DMS153 treated with DMSO at 0.1 percent for 48 hours (cell line): ENCODE data around the gene PRPSAP2.
"Not testable (repeated sequence)": the region's sequence is repeated elsewhere in the genome, so short reads cannot be mapped to it uniquely, and the experiment has no call there.

ENCODE experiments used
- DNase-seq: peaks from one replicate; lab custom pipeline; 2025; ENCODE audit not compliant: unreplicated experiment; lab: John Stamatoyannopoulos, UW

PRPSAP2 gene

DNA sequence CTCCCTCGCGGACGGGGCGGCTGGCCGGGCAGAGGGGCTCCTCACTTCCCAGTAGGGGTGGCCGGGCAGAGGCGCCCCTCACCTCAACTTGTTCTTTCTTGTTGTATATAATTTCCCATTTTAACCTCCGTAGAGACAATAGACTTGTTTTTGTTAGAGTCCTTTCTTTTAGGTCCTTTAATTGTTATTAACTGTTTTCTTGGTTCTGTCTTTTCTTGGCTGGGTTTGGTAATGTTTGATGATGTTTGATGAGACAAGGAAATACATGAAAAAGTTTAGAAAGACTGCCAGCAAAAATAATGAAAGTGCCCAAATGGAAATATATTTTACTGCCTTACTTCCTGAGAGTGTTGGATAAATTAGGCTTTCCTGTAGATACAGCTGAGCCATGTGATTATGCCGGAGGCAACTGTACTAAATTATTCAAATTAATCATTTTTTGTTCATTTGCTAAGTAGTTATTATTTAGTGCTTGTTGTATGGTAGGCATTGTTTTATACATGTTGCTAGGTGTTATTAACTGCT is 30.9 kb downstream of the PRPSAP2 start:
- DNase-seq = no peak

DNA sequence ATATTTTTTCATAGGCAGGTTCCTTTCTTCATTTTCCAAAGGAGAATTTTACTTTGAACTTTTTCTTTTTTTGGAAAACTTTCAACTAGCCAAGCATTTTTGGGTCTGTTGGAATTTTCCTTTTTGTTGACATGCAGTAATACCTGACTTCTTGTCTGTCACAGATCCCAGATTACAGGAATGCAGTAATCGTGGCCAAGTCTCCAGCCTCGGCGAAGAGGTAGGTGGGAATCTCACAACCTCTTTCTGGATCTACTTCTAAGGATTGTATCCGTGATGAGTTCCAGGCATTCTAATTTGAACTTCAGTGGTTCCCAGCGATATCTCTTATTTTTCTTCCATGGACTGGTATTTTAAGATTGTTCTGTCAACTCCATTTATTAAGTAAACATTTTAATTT is 31.7 kb downstream of the PRPSAP2 start:
- no peak for DNase-seq

DNA sequence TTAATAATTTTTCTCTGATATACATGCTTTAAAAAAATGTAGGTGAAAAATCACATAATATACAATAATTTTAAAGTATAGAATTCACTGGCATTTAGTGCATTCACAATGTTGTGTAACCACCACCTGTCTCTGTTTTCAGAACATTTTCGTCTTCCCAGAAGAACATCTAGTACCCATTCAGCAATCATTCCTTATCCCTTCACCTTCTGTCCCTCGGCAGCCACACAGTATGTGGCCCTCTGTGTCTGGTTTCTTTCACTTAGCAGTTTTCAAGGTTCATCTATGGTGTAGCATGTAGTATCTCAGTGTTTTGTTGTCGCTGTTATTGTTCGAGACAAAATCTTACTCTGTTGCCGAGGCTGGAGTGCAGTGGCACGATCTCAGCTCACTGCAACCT is 33.6 kb downstream of the PRPSAP2 start:
- no peak for DNase-seq

DNA sequence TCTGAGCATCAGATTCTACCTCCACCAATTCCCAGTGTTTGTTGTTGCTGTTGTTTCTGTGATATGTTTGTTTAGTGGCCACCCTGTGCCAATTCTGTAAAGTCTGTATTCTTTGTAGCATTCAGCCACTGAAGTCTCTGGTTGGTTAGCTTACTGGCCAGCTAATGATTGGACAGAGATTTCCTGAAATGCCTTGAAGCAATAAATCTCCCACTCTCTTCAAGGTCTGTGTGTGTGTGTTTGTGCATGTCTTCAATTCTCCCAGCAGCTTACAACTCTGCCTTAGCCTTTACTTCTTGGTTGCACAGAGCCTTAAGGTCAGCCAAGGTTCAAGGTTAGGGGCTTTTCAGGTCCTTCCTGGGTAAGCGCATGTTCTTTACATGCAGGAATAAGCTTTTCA is 38.2 kb downstream of the PRPSAP2 start:
- DNase-seq = no peak

DNA sequence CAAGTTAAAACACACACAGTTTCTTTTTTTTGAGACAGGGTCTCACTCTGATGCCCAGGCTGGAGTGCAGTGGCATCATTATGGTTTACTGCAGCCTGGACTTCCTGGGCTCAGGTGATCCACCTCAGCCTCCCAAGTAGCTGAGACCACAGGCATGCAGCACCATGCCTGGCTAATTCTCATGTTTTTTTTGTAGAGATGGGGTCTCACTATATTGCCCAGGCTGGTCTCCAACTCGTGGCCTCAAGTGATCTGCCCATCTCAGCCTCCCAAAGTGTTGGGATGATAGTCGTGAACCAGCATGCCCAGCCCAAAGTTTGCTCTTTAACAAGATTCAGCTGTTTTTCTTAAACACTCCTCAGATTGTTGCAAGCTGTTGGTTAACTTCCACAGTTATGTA is 39.0 kb downstream of the PRPSAP2 start:
- no peak for DNase-seq

DNA sequence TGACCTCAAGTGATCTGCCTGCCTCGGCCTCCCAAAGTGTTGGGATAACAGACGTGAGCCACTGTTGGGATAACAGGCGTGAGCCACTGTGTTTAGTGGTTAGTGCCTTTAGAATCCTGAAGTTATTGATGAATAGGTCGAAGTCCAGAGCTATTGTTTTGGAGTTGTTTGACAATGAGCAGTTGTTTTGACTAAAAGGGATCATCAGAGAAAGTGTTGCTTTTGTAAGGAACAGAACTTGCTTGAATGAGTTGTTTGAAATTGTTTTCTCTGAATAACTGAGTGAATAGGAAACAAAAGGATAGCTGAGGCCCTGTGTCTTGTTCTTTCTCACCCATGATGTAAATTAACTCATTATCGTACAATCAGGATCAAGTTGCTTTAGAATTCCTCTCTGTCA is 46.6 kb downstream of the PRPSAP2 start:
- DNase-seq = no peak

DNA sequence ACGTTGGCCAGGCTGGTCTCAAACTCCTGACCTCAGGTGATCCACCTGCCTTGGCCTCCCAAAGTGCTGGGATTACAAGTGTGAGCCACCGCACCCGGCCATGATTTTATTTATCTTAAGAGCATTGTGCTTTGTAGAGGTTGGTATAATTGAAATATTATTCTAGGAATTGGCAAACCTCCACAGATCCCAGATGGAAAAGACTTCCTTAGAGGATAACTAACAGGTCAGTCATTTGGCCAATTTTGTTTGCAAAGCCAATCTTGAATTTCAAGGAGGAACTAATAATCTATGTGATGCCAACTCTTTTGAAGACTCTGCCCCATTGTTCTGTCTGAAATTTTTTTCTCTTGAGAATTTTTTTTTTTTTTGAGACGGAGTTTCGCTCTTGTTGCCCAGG is 47.3 kb downstream of the PRPSAP2 start:
- DNase-seq = no peak

DNA sequence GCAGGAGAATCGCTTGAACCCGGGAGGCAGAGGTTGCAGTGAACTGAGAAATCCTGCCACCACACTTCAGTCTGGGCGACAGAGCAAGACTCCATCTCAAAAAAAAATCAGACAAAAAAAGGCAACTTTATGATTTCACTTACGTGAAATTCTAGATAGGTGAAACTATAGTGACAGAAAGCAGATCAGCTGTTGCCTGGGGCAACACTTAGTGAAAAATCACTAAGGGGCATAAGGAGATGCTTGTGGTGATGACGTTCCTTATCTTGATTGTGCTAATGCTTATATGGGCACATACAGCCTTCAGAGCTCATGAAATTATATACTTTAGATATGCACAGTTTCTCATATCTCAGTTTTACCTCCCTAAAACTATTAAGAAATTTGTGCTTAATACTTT is 52.4 kb downstream of the PRPSAP2 start:
- no peak for DNase-seq

DNA sequence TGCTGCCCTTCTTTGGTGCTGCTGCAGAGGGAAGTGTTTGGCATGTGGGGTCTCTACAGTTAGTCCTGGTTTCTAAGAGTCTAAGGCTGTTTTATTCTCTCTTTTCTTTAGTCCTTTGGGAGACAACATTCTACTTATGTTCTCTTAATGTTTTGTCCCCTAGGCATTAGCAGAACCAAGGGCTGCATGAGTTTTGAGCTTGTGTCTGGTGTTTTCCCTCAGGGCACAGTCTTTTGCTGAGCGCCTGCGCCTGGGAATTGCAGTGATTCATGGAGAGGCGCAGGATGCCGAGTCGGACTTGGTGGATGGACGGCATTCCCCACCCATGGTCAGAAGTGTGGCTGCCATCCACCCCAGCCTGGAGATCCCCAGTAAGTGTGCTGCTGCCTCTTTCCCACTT is 53.0 kb downstream of the PRPSAP2 start:
- DNase-seq = no peak

DNA sequence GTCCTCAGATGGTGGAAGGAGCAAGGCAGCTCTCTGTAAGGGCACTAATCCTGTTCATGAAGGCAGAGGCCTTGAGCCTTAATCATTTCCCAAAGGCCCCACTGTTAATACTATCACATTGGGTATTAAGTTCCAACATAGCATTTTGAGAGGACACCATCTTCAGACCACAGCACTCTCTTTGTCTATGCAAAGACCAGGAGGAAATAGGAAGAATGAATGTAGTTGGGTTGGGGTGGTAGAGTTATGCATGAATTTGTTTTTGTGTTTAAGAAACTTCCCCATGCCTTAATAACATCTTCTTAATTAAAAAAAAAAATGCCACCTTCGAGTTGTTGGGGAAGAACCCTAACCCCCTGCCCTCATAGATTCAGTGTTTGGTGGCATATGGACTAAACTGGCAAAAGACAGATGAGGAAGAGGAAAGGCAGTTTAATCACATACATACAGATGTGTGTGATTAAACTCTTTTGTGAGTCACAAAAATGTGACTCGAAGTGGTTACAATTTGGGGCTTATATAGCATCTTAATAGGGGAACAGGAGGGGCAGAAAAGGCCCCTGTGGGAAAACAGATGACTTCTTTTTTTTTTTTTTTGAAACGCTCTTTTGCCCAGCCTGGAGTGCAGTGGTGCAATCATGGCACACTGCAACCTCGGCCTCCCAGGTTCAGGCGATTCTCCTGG is 59.0 kb downstream of the PRPSAP2 start:
- no peak for DNase-seq

DNA sequence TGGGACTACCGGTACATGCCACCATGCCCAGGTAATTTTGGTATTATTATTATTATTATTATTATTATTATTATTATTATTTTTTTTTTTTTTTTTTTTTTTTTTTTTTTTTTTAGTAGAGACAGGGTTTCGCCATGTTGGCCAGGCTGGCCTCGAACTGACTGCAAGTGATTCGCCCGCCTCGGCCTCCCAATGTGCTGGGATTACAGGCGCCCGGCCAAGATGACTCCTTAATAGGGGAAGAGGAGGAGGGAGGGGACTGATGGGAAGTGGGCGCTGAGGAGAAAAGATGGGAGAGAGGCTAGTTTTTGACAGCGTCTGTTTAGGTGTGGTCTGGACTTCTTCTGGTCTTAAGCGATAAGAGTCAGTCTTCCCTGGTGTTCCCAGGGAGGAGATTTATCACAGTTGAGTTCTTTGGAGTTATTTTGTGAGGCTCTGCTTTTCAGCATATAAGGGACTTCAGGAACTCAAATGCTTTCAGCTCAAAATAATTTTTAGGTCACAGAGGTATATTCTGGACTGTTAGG is 59.6 kb downstream of the PRPSAP2 start:
- no peak for DNase-seq

DNA sequence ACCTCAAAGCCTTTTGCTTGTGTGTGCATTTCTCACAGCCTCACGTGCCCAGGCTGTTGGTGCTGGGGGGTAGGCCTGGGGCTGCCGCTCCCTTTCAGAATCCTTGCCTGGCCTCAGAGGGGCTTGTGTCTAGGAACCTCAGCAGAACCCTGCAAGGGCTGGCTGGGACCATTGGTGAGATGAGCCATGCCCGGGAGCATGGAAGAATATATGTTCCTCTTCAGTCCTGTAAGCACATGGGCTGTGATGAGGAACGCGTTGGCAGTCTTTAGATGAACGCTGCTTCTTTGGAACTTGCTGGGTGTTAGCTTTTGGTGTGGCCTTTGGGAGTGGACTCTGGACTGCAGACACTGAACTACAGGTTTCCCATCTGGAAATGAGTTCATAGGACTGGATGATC is 62.0 kb downstream of the PRPSAP2 start:
- DNase-seq = no peak

DNA sequence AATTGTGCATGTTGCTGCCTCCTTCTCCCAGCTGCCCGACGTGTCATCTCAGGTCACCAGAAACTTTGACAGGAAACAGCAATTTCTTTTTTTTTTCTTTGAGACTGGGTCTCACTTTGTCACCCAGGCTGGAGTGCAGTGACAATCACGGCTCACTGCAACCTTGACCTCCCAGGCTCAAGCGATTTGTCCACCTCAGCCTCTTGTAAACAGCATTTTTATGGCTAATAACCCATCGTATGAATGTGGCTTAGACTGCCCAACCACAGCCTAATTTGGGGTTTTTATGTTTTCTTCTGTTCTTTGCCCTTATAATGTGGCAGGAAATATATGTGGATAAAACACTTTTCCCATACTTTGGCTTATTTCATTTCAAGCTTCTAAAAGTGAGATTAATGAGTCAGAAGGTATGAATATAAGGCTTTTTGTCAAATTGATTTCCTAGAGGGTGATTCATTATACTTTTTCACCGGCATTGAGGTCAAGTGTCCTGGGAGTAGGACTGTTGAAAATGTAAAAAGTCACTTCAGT is 63.0 kb downstream of the PRPSAP2 start:
- DNase-seq = no peak

DNA sequence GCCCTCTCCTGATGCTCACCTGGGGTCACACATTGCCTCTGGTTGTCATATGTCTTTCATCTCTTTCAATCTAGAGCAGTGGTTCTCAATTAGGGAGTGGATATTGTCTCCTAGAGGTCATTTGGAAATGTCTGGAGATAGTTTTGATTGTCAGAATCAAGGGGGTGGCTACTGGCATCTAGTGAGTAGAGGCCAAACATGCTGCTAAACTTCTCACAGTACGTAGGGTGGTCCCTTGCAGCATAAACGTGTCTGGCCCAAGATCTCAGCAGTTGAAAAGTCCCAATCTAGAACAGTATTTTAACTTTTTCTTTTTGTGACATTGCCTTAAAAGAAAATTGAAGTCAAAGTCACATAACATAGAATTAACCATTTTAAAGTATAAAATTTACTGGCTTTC is 63.6 kb downstream of the PRPSAP2 start:
- DNase-seq = no peak

DNA sequence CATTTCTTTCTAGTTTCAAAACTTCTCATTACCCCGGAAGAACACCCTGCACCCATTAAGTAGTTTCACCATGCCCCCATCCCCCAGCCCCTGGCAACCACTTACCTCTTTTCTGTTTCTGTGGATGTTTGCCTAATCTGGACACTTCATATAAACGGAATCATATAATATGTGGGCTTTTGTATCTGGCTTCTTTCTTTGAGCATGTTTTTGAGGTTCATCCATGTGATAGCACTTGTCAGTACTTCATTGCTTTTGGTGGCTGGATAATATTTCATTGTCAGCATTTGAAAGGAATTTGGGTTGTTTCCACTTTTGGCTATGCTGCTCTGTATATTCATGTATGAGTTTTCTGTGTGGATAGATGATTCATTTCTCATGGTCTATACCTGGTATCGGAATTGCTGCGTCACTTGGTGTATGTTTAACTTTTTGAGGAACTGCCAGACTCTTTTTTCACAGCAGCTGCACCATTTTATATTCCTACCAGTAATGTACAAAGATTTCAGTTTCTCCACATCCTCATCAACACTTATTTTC is 64.1 kb downstream of the PRPSAP2 start:
- no peak for DNase-seq

DNA sequence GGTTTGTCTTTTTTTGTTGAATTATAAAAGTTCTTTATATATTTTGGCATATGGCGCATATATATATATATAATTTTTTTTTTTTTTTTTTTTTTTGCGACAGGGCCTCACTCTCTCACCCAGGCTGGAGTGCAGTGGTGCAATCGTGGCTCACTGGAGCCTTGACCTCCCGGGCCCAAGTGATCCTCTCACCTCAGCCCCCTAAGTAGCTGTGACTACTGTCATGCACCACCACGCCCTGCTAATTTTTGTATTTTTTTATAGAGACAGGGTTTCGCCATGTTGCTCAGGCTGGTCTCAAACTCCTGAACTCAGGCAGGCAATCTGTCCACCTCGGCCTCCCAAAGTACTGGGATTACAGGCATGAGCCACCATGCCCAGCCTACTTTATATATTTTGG is 64.7 kb downstream of the PRPSAP2 start:
- not testable (repeated sequence) for DNase-seq

DNA sequence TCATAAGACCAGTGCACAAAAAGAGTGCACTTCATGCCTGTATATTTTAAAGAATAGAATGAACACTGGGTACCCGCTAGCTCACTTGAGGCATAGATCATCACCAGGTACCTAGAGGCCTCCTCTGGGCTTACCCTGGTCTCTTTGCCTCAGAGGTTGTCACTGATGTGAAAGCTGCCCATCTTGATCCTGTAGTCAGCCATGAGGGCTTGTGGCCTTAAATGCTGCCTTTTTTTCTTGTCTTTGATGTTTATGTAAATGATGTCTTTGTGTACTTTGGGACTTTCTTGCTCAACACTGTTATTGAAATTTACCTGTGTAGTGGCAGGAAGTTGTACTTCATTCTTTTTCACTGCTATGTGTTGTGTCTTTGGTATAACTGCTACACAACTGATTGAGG is 67.3 kb downstream of the PRPSAP2 start:
- DNase-seq = no peak

DNA sequence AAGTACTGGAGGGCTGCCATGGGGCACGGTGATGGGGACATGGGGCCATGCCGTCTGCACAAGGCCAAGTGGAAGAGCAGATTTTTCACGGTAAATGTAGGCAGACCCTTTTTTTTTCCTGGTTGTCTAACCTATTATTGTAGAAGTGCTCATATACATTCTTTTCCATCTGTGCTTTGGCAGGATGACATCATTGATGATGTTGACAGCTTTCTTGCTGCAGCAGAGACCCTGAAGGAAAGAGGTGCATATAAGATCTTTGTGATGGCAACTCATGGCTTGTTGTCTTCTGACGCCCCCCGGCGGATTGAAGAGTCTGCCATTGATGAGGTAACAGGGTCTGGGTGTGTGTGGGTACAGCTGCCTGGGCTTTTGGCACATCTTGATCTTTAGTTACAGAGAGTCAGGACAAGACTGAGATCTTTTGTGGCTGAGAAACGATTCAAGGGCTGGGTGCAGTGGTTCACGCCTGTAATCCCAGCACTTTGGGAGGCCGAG is 70.7 kb downstream of the PRPSAP2 start:
- no peak for DNase-seq

DNA sequence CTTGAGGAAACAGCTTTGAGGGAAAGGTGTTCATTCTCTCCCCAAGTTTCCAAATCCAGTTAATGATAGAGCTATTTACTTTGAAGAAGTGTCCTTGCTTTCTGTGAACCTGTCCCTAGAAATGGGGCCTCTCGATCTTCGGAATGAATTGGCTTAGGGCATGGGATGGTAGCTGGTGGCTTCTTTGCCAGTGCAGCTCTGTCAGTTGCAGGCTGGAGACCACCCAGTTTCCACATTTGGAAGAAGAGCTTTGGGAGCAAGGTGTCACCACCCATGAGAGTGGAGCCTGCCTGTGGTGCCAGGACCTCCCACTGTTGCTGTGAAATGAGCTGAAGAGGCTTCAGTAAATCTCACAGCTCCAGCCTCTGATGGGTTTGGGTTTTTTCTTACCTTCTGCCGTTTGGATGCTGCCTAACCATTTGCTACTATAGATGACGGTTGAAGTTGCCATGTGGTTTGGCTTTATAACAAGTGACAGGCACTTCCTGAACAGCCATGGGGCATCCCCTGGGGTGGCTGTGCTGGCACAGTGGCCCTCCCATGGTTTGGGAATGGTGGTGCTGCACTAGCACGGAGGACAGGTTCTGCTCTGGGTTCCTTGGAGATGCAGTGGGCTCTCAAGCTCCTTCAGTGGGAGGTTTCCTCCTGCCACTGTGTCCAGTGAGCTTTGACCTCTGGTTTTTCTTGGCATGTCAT is 74.6 kb downstream of the PRPSAP2 start:
- no peak for DNase-seq

DNA sequence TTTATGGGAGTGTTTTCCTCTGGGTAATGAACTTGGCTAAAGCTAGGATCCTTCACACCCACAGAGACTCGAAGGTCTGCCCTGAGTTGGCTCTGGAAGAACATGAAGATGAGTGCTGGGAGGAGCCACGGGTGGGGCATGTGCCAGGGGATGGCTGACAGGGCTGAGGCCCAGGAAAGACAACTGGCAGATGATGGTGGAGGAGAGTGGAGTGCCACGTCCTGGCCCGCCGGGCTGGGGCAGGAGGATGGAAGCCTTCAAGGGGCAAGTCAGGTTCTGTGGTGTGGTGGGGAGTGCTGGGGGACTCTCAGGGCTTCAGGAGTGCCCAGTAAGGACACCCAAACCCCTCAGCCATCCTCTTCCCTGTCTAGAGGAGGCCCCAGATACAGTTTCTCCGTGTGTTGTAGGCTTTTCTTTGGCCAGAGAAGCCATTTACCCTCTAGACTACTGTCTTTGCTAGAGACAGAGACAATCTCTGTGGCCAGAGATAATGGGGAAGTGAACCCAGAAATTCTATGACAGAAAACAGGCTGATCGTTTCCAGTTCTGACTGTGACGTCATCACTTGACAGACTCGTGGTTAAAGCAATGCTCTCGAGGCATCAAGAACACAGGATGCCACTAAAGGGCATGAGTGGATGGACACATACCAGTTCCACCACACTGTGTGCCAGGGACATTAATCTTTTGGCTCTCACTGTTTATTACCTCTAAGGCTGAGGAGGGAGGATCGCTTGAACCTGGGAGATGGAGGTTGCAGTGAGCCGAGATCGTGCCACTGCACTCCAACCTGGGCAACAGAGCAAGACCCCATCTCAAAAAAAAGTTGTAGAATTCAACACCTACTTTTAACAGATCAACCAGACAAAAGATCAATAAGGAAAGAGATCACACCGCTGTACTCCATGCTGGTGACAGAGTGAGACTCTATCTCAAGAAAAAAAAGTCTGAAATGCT is 75.4 kb downstream of the PRPSAP2 start:
- no peak for DNase-seq
